Thyroid gland (tissue), 4 donors: Measurements from ENCODE around the gene NABP1. TPM values are rescaled to one million over a fixed set of nuclear protein-coding genes. Genes with fewer than 3 reads are reported as not detected.

Experiments
- DNase-seq, 2 donors: peaks; one replicate each; pipeline ENCODE4 v3.0.0-alpha.2; 2019
- H3K27ac ChIP-seq, 3 donors: fragments of 200-600 bp; sonication (generic); 1 replicate in 2 of 3; 2 replicates in 1 of 3; pipeline ENCODE4 v1.5.1; 2016 to 2019; ENCODE audit warnings: mild to moderate bottlenecking in 1 of 3, moderate library complexity in 1 of 3
- H3K27me3 ChIP-seq: fragments of 200-600 bp; sonication (generic); one replicate; pipeline ENCODE4 v1.5.1; 2019
- H3K36me3 ChIP-seq, 2 donors: fragments of 200-600 bp; sonication (generic); one replicate each; pipeline ENCODE4 v1.5.1; 2016 to 2019
- H3K4me1 ChIP-seq, 2 donors: fragments of 200-600 bp; sonication (generic); one replicate each; pipeline ENCODE4 v1.5.1; 2017 to 2019
- H3K4me3 ChIP-seq, 3 donors: fragments of 200-600 bp; sonication (generic); replicated peaks in 1 of 3; 1 replicate in 2 of 3; 2 replicates in 1 of 3; pipeline ENCODE4 v1.5.1; 2016; ENCODE audit warnings: mild to moderate bottlenecking in 1 of 3
- H3K9me3 ChIP-seq: fragments of 200-600 bp; sonication (generic); one replicate; pipeline ENCODE4 v1.5.1; 2017
- CTCF ChIP-seq, 6 experiments: fragments of 200-600 bp in 3 of 6; fragments of 450-650 bp in 3 of 6; sonication (generic) in 3 of 6; IDR thresholded peaks; one replicate each; pipeline ENCODE4 v1.5.1; 2016 to 2019; ENCODE audit warnings: antibody characterized with exemption in 6 of 6, mild to moderate bottlenecking in 2 of 6, inconsistent platforms in 1 of 6, moderate library complexity in 1 of 6
- POLR2A ChIP-seq, 2 donors: fragments of 450-650 bp; IDR thresholded peaks; one replicate each; pipeline ENCODE4 v1.6.1; 2017; ENCODE audit warnings: antibody characterized with exemption in 2 of 2, mild to moderate bottlenecking in 2 of 2, moderate library complexity in 1 of 2
- WGBS, 2 donors: methylation state at CpG; one replicate each; pipeline ENCODE4 v1.1.5; 2017; 5-methylcytosine and 5-hydroxymethylcytosine counted together
- intact Hi-C: fragments of 100-400 bp; cut with DNase I; formaldehyde crosslinking; loops from one replicate; pipeline ENCODE4 v1.15.1; 2023
- total RNA-seq, 4 donors: library from RNA; depleted of rRNA; stranded (reverse); fragments of >200 nt; gene quantifications; one replicate each; pipeline ENCODE4 v1.2.3, GENCODE V29; 2016

The NABP1 gene
- total RNA-seq, 4 donors from 2014 or later, result 5.7 to 28.6 (median 7.9) TPM

- peaks cover 0 to under 1% of the 10 kb centered on the region in 2 donors for H3K4me1 ChIP-seq
- WGBS, 2 donors, result 94 to 96% methylated on average over 3 of the region's 3 CpGs
- TF ChIP-seq POLR2A (IDR thresholded peaks at IDR 0.05) (no peak), CTCF (IDR thresholded peaks at IDR 0.05) (no peak)
These were observed 45.5 kb upstream of the NABP1 start for GRCh38 chr2:191632426-191632825.

GRCh38 chr2:191634791-191635190 is 43.1 kb upstream of the NABP1 start:
- Histone ChIP-seq H3K27me3 (no peaks in the 10 kb centered on the region), H3K9me3 (no peaks in the 10 kb centered on the region), H3K4me3 (no peak overlapping the region), H3K27ac (no peak overlapping the region), H3K4me1 (peaks cover 0 to 7% of the 10 kb centered on the region in 2 donors), H3K36me3 (no peaks in the 10 kb centered on the region)
- no peak for DNase-seq
- TF ChIP-seq CTCF (IDR thresholded peaks at IDR 0.05) (no peak), POLR2A (IDR thresholded peaks at IDR 0.05) (no peak)
- WGBS, 2 donors, result 96 to 98% methylated on average over 1 of the region's 1 CpG
- intact Hi-C loops, result no loop called here

More at GRCh38 chr2:191632426-191632825, 45.5 kb upstream of the NABP1 start:
- no peaks in the 10 kb centered on the region for H3K27me3 ChIP-seq
- intact Hi-C loops, result no loop called here
- no peaks in the 10 kb centered on the region for H3K36me3 ChIP-seq
- no peak overlapping the region for H3K4me3 ChIP-seq
- no peak overlapping the region for H3K27ac ChIP-seq
- no peak for DNase-seq
- H3K9me3 ChIP-seq, result no peaks in the 10 kb centered on the region

GRCh38 chr2:191635333-191636234 is 42.4 kb upstream of the NABP1 start:
- Histone ChIP-seq H3K27me3 (no peaks in the 10 kb centered on the region), H3K36me3 (no peaks in the 10 kb centered on the region), H3K9me3 (no peaks in the 10 kb centered on the region), H3K4me1 (peaks cover 0 to 7% of the 10 kb centered on the region in 2 donors), H3K27ac (no peak overlapping the region), H3K4me3 (no peak overlapping the region)
- WGBS, 2 donors, result 78 to 79% methylated on average over 5 of the region's 5 CpGs
- intact Hi-C loops, result no loop called here
- TF ChIP-seq POLR2A (IDR thresholded peaks at IDR 0.05) (no peak), CTCF (IDR thresholded peaks at IDR 0.05) (no peak)
- no peak for DNase-seq

- Histone ChIP-seq H3K27ac (no peak overlapping the region), H3K4me3 (no peak overlapping the region), H3K4me1 (peaks cover 0 to 7% of the 10 kb centered on the region in 2 donors), H3K9me3 (no peaks in the 10 kb centered on the region), H3K27me3 (no peaks in the 10 kb centered on the region), H3K36me3 (no peaks in the 10 kb centered on the region)
- no peak for TF ChIP-seq CTCF (IDR thresholded peaks at IDR 0.05)
- TF ChIP-seq POLR2A (IDR thresholded peaks at IDR 0.05), result no peak
- no peak for DNase-seq
- intact Hi-C loops, result no loop called here
These were observed 41.7 kb upstream of the NABP1 start for GRCh38 chr2:191636235-191636543.

GRCh38 chr2:191636586-191636985 is 41.4 kb upstream of the NABP1 start:
- Histone ChIP-seq H3K36me3 (no peaks in the 10 kb centered on the region), H3K4me3 (no peak overlapping the region), H3K9me3 (no peaks in the 10 kb centered on the region), H3K4me1 (peaks cover 0 to 7% of the 10 kb centered on the region in 2 donors), H3K27ac (no peak overlapping the region), H3K27me3 (no peaks in the 10 kb centered on the region)
- 95 to 98% methylated on average over 1 of the region's 1 CpG for WGBS, 2 donors
- no peak for TF ChIP-seq POLR2A (IDR thresholded peaks at IDR 0.05)
- no peak for TF ChIP-seq CTCF (IDR thresholded peaks at IDR 0.05)
- DNase-seq, result no peak
- intact Hi-C loops, result no loop called here
